Measurements from ENCODE around the gene ACBD6.

The ACBD6 gene

DNA sequence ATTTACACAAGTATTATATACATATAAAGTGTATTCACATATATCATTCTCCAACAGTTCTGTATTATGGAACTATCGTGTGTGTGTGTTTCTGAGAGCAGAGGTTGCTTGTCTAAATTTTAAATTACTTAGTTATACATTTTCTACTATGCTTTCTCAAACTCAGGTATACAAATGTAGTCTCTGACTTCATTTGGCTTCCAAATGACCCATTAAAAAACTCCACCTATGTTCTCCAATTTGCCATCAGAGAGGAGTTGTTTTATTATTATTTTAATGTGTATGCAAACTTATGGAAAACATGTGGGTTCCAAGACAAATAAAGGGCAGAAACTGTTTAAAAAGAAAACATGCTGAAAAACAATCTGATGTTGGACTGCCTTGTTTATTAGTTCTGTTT, 131.8 kb downstream of the ACBD6 start:
- DNase-seq (ENCODE audit: low read depth), result no peak

DNA sequence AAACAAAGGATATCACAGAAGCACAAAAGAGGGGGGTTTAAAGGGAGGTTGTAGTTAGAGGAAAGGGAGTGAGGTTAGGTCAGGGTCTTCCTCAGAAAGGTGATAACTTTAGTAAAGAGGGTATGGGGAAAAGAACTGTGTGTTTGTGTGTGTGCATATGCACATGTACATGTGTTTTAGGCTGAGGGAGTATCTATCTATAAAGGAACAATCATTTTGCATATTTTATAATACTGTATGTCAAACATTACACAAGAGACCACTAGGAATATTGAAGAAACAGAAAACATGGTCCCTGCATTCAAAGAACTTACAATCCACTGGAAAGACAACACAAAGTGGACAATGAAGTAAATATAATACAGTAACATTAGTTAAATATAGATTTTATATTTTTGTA, 132.2 kb downstream of the ACBD6 start:
- no peak for DNase-seq (ENCODE audit: low read depth)

DNA sequence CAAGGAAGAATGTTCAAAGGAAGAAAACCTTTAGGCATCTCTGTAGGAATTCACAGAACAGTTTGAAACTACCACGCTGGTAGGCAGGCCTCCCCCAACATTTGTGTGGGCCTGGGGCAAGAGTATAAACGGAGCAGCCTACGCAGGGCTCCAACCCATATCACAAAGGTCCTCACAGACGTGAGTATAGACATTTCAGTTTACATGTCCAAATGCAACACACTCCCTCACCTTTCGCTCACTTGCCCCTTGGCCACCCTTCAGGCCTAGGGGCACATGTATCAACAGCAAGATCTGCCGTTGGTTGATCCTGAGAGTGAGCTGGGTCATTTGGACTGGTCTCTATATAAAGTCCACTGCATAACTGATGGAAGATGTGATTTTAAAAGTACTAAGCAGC, 133.3 kb downstream of the ACBD6 start:
- DNase-seq (ENCODE audit: low read depth), result no peak

DNA sequence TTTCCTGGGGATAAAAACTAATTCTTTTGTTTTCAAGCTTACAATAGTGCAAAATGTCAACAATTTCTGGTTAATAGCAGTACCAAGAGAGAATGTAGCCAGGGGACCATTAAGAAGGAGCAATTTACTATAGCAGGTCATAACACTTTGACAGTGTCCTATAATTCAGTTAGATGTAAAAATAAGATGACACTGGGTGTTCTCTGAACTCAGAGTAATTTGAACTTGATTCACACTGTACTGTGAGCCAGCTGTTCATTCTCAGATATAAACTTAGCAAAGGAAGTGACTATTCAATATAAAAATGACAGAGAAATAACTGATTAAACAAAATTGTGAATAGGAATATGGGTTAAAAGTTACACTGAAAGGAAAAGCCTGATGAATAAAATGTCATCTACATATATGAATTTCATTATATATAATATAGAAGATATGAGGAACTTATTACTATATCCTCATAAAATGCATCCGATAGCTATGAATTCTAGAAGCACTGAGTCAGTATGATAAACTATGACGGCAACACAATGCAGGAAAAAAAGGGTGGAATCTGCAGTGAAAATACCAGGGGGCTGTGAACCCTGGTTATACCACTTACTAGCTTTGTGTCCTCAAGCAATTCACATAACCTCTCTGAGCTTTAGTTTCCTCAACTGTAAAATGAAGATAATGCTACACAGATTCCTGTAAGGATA, 135.9 kb downstream of the ACBD6 start:
- DNase-seq (ENCODE audit: low read depth), result no peak

DNA sequence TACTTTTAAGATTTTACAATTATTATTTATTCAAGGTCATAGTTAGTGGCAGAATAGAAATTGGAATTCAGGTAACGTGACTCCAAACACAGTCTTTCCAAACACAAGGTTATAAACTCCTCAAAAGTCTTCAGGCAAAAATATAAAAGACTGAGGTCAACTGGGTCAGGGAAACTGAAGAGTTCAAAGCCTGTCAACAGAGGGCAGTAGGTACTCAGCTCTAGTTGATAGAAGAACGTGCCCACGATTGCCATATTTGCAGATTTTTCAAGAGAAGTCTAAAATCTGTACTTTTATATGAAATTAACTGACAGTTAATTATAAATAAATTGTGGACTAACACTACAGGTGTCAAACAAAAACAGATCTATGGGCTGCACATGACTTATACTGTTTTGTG, 137.3 kb downstream of the ACBD6 start:
- no peak for DNase-seq (ENCODE audit: low read depth)

DNA sequence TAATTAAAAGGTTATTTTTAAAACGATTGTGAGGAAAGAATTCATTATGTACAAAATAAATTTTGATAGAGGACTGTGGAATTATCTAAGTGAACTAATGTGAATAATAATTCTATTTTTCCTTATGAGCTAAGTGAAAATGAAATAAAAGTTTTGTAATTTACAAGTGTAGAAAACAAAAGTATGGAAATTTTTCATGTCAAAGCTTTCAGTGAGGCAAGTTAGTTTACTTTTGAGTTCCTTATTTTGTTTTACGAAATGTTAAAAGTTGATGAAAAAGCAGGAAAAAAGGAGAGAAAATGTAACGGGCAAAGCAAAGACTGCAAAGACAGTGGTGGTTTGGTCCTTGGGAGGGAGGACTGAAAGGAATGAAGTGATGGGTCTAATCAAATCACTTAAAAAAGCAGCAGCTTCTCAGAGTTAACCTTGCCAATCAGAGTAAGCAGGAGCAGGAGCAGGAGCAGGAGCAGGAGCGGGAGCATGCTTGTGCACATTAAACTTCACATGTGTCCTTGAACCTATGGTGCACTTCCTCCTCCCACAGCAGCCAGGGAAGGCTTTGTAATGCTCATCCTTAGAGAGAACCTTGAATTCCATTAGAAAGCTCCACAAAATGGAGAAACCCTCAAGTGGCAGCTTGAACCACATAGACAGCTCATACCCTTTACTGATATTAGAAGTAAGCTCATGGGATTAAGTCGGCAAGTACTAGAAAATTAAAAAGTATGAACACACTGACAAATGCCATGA, 139.0 kb downstream of the ACBD6 start:
- no peak for DNase-seq (ENCODE audit: low read depth)

DNA sequence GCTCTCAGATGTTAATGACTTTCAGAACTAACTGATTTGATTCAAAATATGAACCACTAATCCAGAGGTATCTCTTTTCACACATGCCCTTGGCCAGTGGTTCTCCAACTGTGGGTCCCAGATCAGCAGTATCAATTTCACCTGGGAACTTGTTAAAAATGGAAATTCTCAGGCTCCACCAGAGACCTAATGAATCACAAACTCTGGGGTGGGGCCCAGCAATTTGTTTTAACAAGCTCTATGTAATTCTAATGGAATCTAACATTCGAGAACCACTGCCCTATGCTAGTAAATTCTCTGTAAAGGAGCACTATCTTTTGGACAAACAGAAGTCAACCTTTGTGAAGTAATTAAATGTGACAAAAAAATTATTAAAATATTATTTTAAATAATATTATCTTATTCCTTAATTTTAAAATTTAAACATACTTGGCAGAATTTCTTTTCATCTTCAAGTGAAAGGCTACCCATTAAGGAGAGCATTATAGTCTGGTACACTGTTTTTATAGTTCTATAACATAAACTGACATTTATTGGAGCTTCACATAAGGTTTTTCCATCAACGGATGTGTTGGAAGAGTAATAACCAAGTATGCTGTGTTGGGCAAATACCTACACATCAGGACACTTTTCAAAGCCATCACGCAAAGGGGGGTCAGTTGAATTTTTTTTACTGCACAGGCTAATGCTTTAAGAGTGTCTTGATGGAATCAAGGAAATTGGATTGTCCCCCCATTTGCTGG, 141.9 kb downstream of the ACBD6 start:
- no peak for DNase-seq (ENCODE audit: low read depth)

- no peak for DNase-seq (ENCODE audit: low read depth)
These were observed 143.7 kb downstream of the ACBD6 start for GRCh38 chr1:180358649-180359048.

DNA sequence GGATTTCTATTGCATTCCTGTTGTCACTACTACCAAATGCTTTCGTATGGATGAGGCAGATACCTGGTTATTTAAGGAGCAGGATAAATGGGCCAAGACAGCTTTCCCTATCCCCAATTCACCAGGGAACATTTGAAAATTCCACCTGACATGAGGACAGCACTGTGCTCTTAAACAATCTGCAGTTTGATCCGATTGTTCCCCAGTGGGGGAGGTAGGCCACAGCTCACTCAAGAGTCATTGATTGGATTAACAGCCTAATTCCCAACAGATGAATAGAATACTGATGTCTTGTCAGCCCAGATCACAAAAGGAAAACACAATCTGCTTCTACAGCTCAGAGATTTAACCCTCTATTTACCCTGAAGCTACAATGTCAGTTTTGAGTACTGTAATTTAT, 148.4 kb downstream of the ACBD6 start:
- no peak for DNase-seq (ENCODE audit: low read depth)

DNA sequence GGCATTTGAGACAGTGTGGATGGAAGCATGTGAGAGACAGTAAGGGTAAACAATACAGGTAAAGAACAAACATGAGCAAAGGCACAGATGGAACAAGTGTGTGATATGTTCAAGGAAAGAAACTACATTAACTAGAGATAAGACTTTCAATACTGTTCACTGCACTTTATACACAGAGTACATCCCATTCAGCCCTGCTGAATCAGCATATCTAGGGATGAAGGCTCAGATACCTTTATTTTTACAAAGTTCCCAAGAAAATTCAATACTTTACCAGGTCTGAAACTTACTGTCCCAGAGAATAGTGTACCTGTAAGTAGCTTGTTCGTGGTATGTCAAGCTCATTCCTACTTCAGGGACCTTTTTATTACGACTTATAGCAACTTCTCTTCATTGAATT, 149.8 kb downstream of the ACBD6 start:
- DNase-seq (ENCODE audit: low read depth), result no peak

DNA sequence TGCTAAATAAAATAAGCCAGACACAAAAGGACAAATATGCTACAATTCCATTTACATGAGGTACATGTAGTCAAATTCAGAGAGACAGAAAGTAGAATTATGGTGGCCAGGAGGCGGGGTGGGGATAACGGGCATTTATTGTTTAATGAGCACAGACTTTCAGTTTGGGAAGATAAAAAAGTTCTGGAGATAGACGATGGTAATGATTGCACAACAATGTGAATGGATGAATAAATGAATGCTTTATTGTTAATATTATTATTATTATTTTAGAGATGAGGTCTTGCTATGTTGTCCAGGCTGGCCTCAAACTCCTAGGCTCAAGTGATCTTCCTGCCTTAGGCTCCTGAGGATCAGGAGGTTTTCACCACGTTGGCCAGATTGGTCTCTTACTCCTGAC, 150.4 kb downstream of the ACBD6 start:
- DNase-seq (ENCODE audit: low read depth), result no peak

DNA sequence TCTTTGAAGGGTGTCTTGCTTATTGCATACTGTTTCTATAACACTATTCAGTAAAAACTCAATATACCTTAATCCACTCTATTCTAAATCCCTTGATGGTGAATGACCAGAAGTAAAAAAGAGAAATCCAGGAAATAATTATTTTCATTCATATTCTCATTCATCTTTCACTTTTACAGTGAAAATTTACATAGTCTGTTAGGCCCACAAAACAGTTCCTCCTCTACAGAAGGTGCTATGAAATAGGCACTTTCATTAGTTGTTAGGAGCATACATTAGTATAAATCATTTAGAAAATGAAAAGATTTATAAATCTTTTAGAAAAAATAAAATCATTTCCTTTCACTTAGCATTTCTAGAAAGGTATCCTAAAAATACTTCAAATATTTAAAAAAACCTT, 157.2 kb downstream of the ACBD6 start:
- DNase-seq (ENCODE audit: low read depth), result no peak

- DNase-seq (ENCODE audit: low read depth), result no peak
These were observed 158.2 kb downstream of the ACBD6 start for GRCh38 chr1:180343921-180344769.

DNA sequence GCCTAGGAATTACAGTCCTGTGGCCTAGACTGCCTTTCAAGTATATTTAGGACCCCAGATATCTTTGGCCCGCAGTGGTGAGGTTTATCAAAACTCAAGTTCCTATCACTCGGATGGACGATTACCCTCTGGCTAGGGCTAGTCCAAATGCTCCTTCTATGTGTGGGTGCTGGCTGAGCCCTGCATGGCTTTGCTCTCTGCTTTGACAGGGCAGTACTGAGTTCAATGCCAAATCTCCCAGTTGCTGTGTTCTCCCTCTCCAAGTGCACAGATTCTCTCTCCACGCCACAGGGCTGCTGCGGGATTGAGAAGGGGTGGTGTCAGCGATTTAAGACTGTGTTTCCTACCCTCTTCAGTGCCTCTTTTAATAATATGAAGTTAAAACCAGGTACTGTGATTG, 175.3 kb downstream of the ACBD6 start:
- no peak for DNase-seq (ENCODE audit: low read depth)

- DNase-seq (ENCODE audit: low read depth), result no peak
These were observed 189.5 kb downstream of the ACBD6 start for GRCh38 chr1:180312926-180313325.

DNA sequence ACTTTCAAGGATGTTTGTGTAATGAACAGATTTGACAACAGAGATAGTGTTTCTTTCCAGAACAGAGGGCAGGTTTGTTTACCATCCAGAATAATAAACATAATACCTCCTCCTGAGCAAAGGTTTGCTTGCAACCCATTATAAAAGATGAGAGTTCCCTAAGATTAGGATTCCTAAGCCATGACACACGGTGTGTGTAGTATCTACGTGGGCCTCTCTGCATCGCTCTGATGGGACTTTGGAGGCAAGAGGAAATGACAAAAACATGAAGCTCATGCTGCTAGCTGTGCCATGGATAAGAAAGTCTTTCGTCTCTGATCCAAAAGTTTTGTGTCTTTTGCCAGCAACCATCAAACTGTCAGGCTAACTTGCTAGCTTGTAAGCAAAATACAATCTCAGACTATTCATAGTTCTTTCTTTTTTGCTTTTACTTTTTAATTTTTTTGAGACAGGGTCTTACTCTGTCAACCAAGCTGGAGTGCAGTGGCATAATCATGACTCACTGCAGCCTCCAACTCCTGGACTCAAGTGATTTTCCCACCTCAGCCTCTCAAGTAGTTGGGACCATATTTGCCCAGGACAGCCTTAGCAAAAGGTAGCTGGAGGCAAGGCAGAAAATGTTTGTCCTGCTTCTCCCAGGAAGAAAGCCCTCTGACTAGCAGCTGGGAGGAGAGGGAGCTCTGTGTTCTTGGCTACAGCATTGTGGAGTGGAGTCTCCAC, 191.2 kb downstream of the ACBD6 start:
- DNase-seq (ENCODE audit: low read depth), result no peak

- no peak for DNase-seq (ENCODE audit: low read depth)
These were observed 192.3 kb downstream of the ACBD6 start for GRCh38 chr1:180310095-180310494.

DNA sequence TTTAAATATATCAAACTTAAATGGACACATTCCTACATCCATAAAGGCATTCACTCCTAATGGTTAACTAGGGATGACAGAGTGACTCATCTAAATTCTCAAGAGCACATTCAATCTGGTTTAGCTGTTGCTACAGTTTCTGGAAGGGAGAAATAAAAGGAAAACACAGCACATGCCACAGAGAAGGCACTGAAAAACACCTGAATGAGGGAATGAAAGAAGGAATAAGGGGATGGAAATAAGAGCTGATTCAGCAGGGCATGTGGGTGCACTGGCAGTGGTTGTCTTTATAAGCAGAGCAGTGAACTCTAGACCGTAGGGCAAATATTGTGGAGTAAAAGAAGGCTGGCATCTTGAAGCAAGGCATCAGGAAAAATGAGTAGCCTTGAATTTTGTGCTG, 193.0 kb downstream of the ACBD6 start:
- DNase-seq (ENCODE audit: low read depth), result no peak

GRCh38 chr1:180301135-180301742, 201.1 kb downstream of the ACBD6 start:
- DNase-seq (ENCODE audit: low read depth), result no peak

- DNase-seq (ENCODE audit: low read depth), result no peak
These were observed 202.7 kb downstream of the ACBD6 start for GRCh38 chr1:180299479-180300221.
